Right atrium auricular region (tissue), 2 donors: Measurements from ENCODE around the gene PAX5. TPM values are rescaled to one million over a fixed set of nuclear protein-coding genes. Genes with fewer than 3 reads are reported as not detected.

Source experiments
- DNase-seq: peaks from one replicate; pipeline ENCODE4 v3.0.0-alpha.2; 2019; ENCODE audit warnings: low spot score
- H3K27ac ChIP-seq, 2 donors: fragments of 200-600 bp; sonication (generic); 1 replicate in 1 of 2; 2 replicates in 1 of 2; pipeline ENCODE4 v1.5.1; 2016 to 2019
- H3K27me3 ChIP-seq, 2 donors: fragments of 200-600 bp; sonication (generic); one replicate each; pipeline versions ENCODE4 v1.5.1 to v1.6.0; 2017 to 2019
- H3K36me3 ChIP-seq: fragments of 200-600 bp; sonication (generic); one replicate; pipeline ENCODE4 v1.5.1; 2016
- H3K4me1 ChIP-seq, 2 donors: fragments of 200-600 bp; sonication (generic); one replicate each; pipeline versions ENCODE4 v1.5.1 to v1.6.0; 2017 to 2019
- H3K4me3 ChIP-seq, 2 donors: fragments of 200-600 bp; sonication (generic); 1 replicate in 1 of 2; 2 replicates in 1 of 2; pipeline ENCODE4 v1.5.1; 2017 to 2019; ENCODE audit warnings: mild to moderate bottlenecking in 1 of 2, moderate library complexity in 1 of 2
- H3K9me3 ChIP-seq, 2 donors: fragments of 200-600 bp; sonication (generic); one replicate each; pipeline ENCODE4 v1.5.1; 2019
- CTCF ChIP-seq, 2 donors: fragments of 200-600 bp; sonication (generic); IDR thresholded peaks; one replicate each; pipeline ENCODE4 v1.5.1; 2019; ENCODE audit warnings: antibody characterized with exemption in 2 of 2
- total RNA-seq, 2 donors: library from RNA; depleted of rRNA; stranded (reverse); fragments of >200 nt; gene quantifications; one replicate each; pipeline ENCODE4 v1.1.0, GENCODE V29; 2016

The PAX5 gene
- total RNA-seq, 2 donors from 2014 or later, result 0.59 TPM; not detected in 1

GRCh38 chr9:36891341-36891811 is 142.7 kb downstream of the PAX5 start:
- Histone ChIP-seq H3K27me3 (no peaks in the 10 kb centered on the region), H3K36me3 (no peaks in the 10 kb centered on the region), H3K4me1 (no peaks in the 10 kb centered on the region), H3K27ac (no peak overlapping the region), H3K4me3 (no peak overlapping the region), H3K9me3 (no peaks in the 10 kb centered on the region)
- no peak for DNase-seq
- no peak for TF ChIP-seq CTCF (IDR thresholded peaks at IDR 0.05)

GRCh38 chr9:36889844-36890243 is 144.2 kb downstream of the PAX5 start:
- Histone ChIP-seq H3K4me3 (no peak overlapping the region), H3K9me3 (no peaks in the 10 kb centered on the region), H3K27ac (no peak overlapping the region), H3K4me1 (no peaks in the 10 kb centered on the region), H3K27me3 (no peaks in the 10 kb centered on the region), H3K36me3 (no peaks in the 10 kb centered on the region)
- TF ChIP-seq CTCF (IDR thresholded peaks at IDR 0.05), result no peak
- no peak for DNase-seq

GRCh38 chr9:36888551-36888950 is 145.5 kb downstream of the PAX5 start:
- no peaks in the 10 kb centered on the region for H3K4me1 ChIP-seq
- no peak for TF ChIP-seq CTCF (IDR thresholded peaks at IDR 0.05)
- DNase-seq, result no peak
- H3K27ac ChIP-seq, result no peak overlapping the region
- no peak overlapping the region for H3K4me3 ChIP-seq
- H3K36me3 ChIP-seq, result no peaks in the 10 kb centered on the region
- no peaks in the 10 kb centered on the region for H3K27me3 ChIP-seq
- H3K9me3 ChIP-seq, result no peaks in the 10 kb centered on the region

GRCh38 chr9:36884721-36885120 is 149.3 kb downstream of the PAX5 start:
- Histone ChIP-seq H3K4me1 (no peaks in the 10 kb centered on the region), H3K27me3 (no peaks in the 10 kb centered on the region), H3K27ac (no peak overlapping the region), H3K36me3 (no peaks in the 10 kb centered on the region), H3K9me3 (no peaks in the 10 kb centered on the region), H3K4me3 (no peak overlapping the region)
- DNase-seq, result no peak
- no peak for TF ChIP-seq CTCF (IDR thresholded peaks at IDR 0.05)

- DNase-seq, result no peak
- Histone ChIP-seq H3K36me3 (no peaks in the 10 kb centered on the region), H3K27me3 (no peaks in the 10 kb centered on the region), H3K27ac (no peak overlapping the region), H3K9me3 (no peaks in the 10 kb centered on the region), H3K4me3 (no peak overlapping the region), H3K4me1 (no peaks in the 10 kb centered on the region)
- TF ChIP-seq CTCF (IDR thresholded peaks at IDR 0.05), result no peak
Measured at GRCh38 chr9:36882594-36882993, 151.5 kb downstream of the PAX5 start.

- Histone ChIP-seq H3K27me3 (no peaks in the 10 kb centered on the region), H3K36me3 (no peaks in the 10 kb centered on the region), H3K27ac (no peak overlapping the region), H3K4me1 (no peaks in the 10 kb centered on the region), H3K4me3 (no peak overlapping the region), H3K9me3 (no peaks in the 10 kb centered on the region)
- no peak for TF ChIP-seq CTCF (IDR thresholded peaks at IDR 0.05)
- no peak for DNase-seq
Measured at GRCh38 chr9:36881743-36882441, 152.2 kb downstream of the PAX5 start.
